ENCODE results near the gene YAE1. TPM values are rescaled to one million over a fixed set of nuclear protein-coding genes. Genes with fewer than 3 reads are reported as not detected.

The YAE1 gene
- total RNA-seq, 1 donor from 2014 or later = 19.3 TPM

GRCh38 chr7:39527296-39527695 lies 38.9 kb upstream of the YAE1 start:
- Mint-ChIP-seq H3K27ac (ENCODE audit: unreplicated experiment) (no peak overlapping the region), H3K27me3 (ENCODE audit: unreplicated experiment) (peaks cover 55% of the 10 kb centered on the region), H3K4me1 (ENCODE audit: unreplicated experiment) (no peaks in the 10 kb centered on the region), H3K4me3 (ENCODE audit: unreplicated experiment) (no peak overlapping the region), H3K9me3 (ENCODE audit: unreplicated experiment) (no peaks in the 10 kb centered on the region), H3K36me3 (ENCODE audit: unreplicated experiment) (no peaks in the 10 kb centered on the region)
- no peak for TF ChIP-seq CTCF (IDR thresholded peaks at IDR 0.05)
- DNase-seq (ENCODE audit: extremely low spot score, unreplicated experiment) = no peak

GRCh38 chr7:39527951-39528350 lies 38.3 kb upstream of the YAE1 start:
- TF ChIP-seq CTCF (IDR thresholded peaks at IDR 0.05) = no peak
- Mint-ChIP-seq H3K4me1 (ENCODE audit: unreplicated experiment) (no peaks in the 10 kb centered on the region), H3K27ac (ENCODE audit: unreplicated experiment) (no peak overlapping the region), H3K27me3 (ENCODE audit: unreplicated experiment) (peaks cover 55% of the 10 kb centered on the region), H3K4me3 (ENCODE audit: unreplicated experiment) (no peak overlapping the region), H3K9me3 (ENCODE audit: unreplicated experiment) (no peaks in the 10 kb centered on the region), H3K36me3 (ENCODE audit: unreplicated experiment) (no peaks in the 10 kb centered on the region)
- DNase-seq (ENCODE audit: extremely low spot score, unreplicated experiment) = no peak

DNA sequence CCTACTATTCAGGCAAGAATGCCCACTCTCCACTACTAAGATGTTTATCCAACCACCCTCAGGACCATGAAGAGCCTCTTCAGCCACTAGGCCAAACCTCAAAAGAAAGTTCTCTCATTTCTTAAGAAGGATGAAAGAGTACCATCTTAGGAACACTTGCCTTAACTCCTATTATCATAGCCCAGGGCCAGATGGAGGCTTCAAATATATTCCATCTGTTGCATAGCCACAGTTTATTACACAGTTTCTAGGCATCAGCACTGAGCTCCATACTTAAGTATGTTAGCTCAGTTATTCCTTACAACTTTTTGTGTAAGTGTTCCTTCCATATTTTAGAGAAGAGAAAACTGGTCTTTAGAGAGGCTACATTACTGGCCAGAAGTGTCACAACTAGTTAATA lies 37.4 kb upstream of the YAE1 start:
- Mint-ChIP-seq H3K9me3 (ENCODE audit: unreplicated experiment) (no peaks in the 10 kb centered on the region), H3K36me3 (ENCODE audit: unreplicated experiment) (no peaks in the 10 kb centered on the region)

GRCh38 chr7:39529582-39529981 lies 36.6 kb upstream of the YAE1 start:
- H3K27ac Mint-ChIP-seq (ENCODE audit: unreplicated experiment) = no peak overlapping the region
- H3K9me3 Mint-ChIP-seq (ENCODE audit: unreplicated experiment) = no peaks in the 10 kb centered on the region
- TF ChIP-seq CTCF (IDR thresholded peaks at IDR 0.05) = no peak

More for the DNA sequence above, 37.4 kb upstream of the YAE1 start:
- Mint-ChIP-seq H3K27ac (ENCODE audit: unreplicated experiment) (no peak overlapping the region), H3K4me3 (ENCODE audit: unreplicated experiment) (no peak overlapping the region), H3K27me3 (ENCODE audit: unreplicated experiment) (peaks cover 55% of the 10 kb centered on the region), H3K4me1 (ENCODE audit: unreplicated experiment) (no peaks in the 10 kb centered on the region)
- DNase-seq (ENCODE audit: extremely low spot score, unreplicated experiment) = no peak
- no peak for TF ChIP-seq CTCF (IDR thresholded peaks at IDR 0.05)

DNA sequence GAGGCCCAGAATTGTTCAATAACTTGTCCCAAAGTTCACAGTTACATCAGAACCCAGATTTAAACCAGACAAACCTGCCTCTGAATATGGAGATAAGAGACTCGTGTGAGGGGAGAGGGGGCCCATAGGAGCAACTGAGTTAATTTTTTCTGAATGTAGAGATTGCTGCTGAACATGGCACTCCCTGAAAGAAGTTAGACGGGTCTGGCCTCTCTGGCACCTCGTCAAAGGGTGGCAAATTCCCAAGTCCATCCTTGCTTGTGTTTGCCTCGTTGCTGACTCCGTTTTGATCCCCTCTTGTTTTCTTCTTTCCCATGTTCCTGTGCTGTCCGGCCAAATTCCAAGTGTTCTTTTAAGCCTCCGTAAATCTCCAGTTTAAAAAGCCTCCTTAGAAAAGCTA lies 35.2 kb upstream of the YAE1 start:
- Mint-ChIP-seq H3K4me3 (ENCODE audit: unreplicated experiment) (no peak overlapping the region), H3K4me1 (ENCODE audit: unreplicated experiment) (no peaks in the 10 kb centered on the region), H3K27me3 (ENCODE audit: unreplicated experiment) (peaks cover 45% of the 10 kb centered on the region), H3K36me3 (ENCODE audit: unreplicated experiment) (no peaks in the 10 kb centered on the region), H3K27ac (ENCODE audit: unreplicated experiment) (no peak overlapping the region), H3K9me3 (ENCODE audit: unreplicated experiment) (no peaks in the 10 kb centered on the region)
- DNase-seq (ENCODE audit: extremely low spot score, unreplicated experiment) = no peak
- no peak for TF ChIP-seq CTCF (IDR thresholded peaks at IDR 0.05)

More at GRCh38 chr7:39529582-39529981, 36.6 kb upstream of the YAE1 start:
- Mint-ChIP-seq H3K4me1 (ENCODE audit: unreplicated experiment) (no peaks in the 10 kb centered on the region), H3K36me3 (ENCODE audit: unreplicated experiment) (no peaks in the 10 kb centered on the region), H3K4me3 (ENCODE audit: unreplicated experiment) (no peak overlapping the region), H3K27me3 (ENCODE audit: unreplicated experiment) (peaks cover 52% of the 10 kb centered on the region)
- no peak for DNase-seq (ENCODE audit: extremely low spot score, unreplicated experiment)

Data from osteocyte (in vitro differentiated cells).